K562 (cell line): Measurements from ENCODE around the gene GPRC6A. TPM values are rescaled to one million over a fixed set of nuclear protein-coding genes. Genes with fewer than 3 reads are reported as not detected.

Source experiments
- CHD7 ChIP-seq: fragments of 200-600 bp; sonication (generic); IDR thresholded peaks from one replicate; pipeline ENCODE4 v1.6.1; 2012; ENCODE audit warnings: mild to moderate bottlenecking, low read depth, low read length, inconsistent platforms
- CXXC5 ChIP-seq: fragments of 250-450 bp; sonication (Bioruptor Pico); IDR thresholded peaks from 2 replicates; pipeline ENCODE4 v1.8.0; 2022; ENCODE audit warnings: inconsistent platforms, mild to moderate bottlenecking, moderate library complexity
- NCOA6 ChIP-seq: fragments of 450-650 bp; IDR thresholded peaks from 2 replicates; pipeline ENCODE4 v1.6.1; 2017; ENCODE audit warnings: mild to moderate bottlenecking
- PRDM10 ChIP-seq: fragments of 450-650 bp; IDR thresholded peaks from 2 replicates; pipeline ENCODE4 v1.6.1; 2018; ENCODE audit not compliant: partially characterized antibody
- SOX6 ChIP-seq: fragments of 450-650 bp; IDR thresholded peaks from 2 replicates; pipeline ENCODE4 v1.6.1; 2014; ENCODE audit warnings: mild to moderate bottlenecking
- TFE3 ChIP-seq: fragments of 450-650 bp; formaldehyde crosslinking; IDR thresholded peaks from 2 replicates; pipeline ENCODE4 v1.4.0; 2020; ENCODE audit warnings: mild to moderate bottlenecking, mixed read lengths
- polyA plus RNA-seq, 8 experiments: library from polyadenylated mRNA; depleted of rRNA in 4 of 8; stranded (reverse) in 5 of 8; unstranded in 3 of 8; fragments of >200 nt; fragmentation: Nextera tagmentation in 2 of 8; fragmentation: Illumina TruSeq in 1 of 8; extraction: Ambion mirVana in 2 of 8; extraction: Trizol in 1 of 8; gene quantifications; 2 replicates each; pipeline versions ENCODE4 v1.2.1 to v1.2.3, GENCODE V29; 2011 to 2014; ENCODE audit warnings: inconsistent platforms in 1 of 8, missing spikeins in 1 of 8
- total RNA-seq, 7 experiments: library from RNA; depleted of rRNA in 6 of 7; stranded (reverse); fragments of >200 nt in 6 of 7; fragmentation: Illumina TruSeq in 2 of 7; extraction: Trizol in 2 of 7; gene quantifications; 2 replicates each; pipeline versions ENCODE4 v1.2.1 to v1.2.3, GENCODE V29; 2011 to 2021; ENCODE audit warnings: low replicate concordance in 1 of 7

Gene GPRC6A
- total and polyA plus RNA-seq, 9 of the 15 experiments (the other 6 are each of a cell fraction or from before 2014, with no cell fraction given) = 0.03 TPM; not detected in 7

- TF ChIP-seq PRDM10 = no peak
- TF ChIP-seq CHD7 = no peak
- TF ChIP-seq CXXC5 (CRISPR knock-in tag) = no peak
- TF ChIP-seq NCOA6 = no peak
- TF ChIP-seq TFE3 = no peak
- TF ChIP-seq SOX6 = no peak
Measured at GRCh38 chr6:116773886-116774285, 55.0 kb downstream of the GPRC6A start (continued).
